H9 (cell line): Measurements from ENCODE around the gene PEX10. TPM values are rescaled to one million over a fixed set of nuclear protein-coding genes. Genes with fewer than 3 reads are reported as not detected.

Experiments
- DNase-seq: peaks from one replicate; pipeline ENCODE4 v3.0.0-alpha.2; 2017
- H2AFZ ChIP-seq: one replicate; pipeline ENCODE4 v1.6.1; 2013; ENCODE audit warnings: mild to moderate bottlenecking, low read length, control low read depth, moderate library complexity
- H2AK5ac ChIP-seq: 2 replicates; pipeline ENCODE4 v1.6.1; 2013; ENCODE audit warnings: low read length, control low read depth, mixed read lengths; ENCODE audit not compliant: insufficient read length
- H2BK120ac ChIP-seq: one replicate; pipeline ENCODE4 v1.6.1; 2013; ENCODE audit warnings: low read depth, mild to moderate bottlenecking, low read length, control low read depth, inconsistent platforms; ENCODE audit not compliant: poor library complexity, severe bottlenecking
- H2BK12ac ChIP-seq: 2 replicates; pipeline ENCODE4 v1.6.1; 2013; ENCODE audit warnings: low read length, control low read depth, mixed read lengths, low read depth; ENCODE audit not compliant: insufficient read length
- H2BK15ac ChIP-seq: 2 replicates; pipeline ENCODE4 v1.6.1; 2013; ENCODE audit warnings: low read depth, low read length, control low read depth
- H2BK20ac ChIP-seq: one replicate; pipeline ENCODE4 v1.6.1; 2013; ENCODE audit warnings: low read depth, mild to moderate bottlenecking, low read length, control low read depth, inconsistent platforms; ENCODE audit not compliant: poor library complexity, severe bottlenecking
- H2BK5ac ChIP-seq: 2 replicates; pipeline ENCODE4 v1.6.1; 2013; ENCODE audit warnings: low read length, control low read depth, mixed read lengths; ENCODE audit not compliant: insufficient read length
- H3K14ac ChIP-seq: 2 replicates; pipeline ENCODE4 v1.6.1; 2013; ENCODE audit warnings: low read length, control low read depth; ENCODE audit not compliant: insufficient read depth
- H3K18ac ChIP-seq: 2 replicates; pipeline ENCODE4 v1.6.1; 2013; ENCODE audit warnings: low read depth, mild to moderate bottlenecking, mixed read lengths, low read length, control low read depth; ENCODE audit not compliant: insufficient read length
- H3K23ac ChIP-seq: 2 replicates; pipeline ENCODE4 v1.6.1; 2013; ENCODE audit warnings: low read length, control low read depth, mixed read lengths, low read depth; ENCODE audit not compliant: insufficient read length
- H3K23me2 ChIP-seq: 2 replicates; pipeline ENCODE4 v1.6.1; 2013; ENCODE audit warnings: low read depth, mild to moderate bottlenecking, mixed read lengths, low read length, control low read depth; ENCODE audit not compliant: insufficient read length, poor library complexity, severe bottlenecking
- H3K27ac ChIP-seq: 2 replicates; pipeline ENCODE4 v1.5.1; 2013; ENCODE audit warnings: low read length, control low read depth, mixed read lengths, low read depth; ENCODE audit not compliant: insufficient read length
- H3K27me3 ChIP-seq: 2 replicates; pipeline ENCODE4 v1.6.1; 2013; ENCODE audit warnings: low read length, control low read depth, inconsistent platforms; ENCODE audit not compliant: insufficient read depth
- H3K4ac ChIP-seq: 2 replicates; pipeline ENCODE4 v1.6.1; 2013; ENCODE audit warnings: low read depth, mild to moderate bottlenecking, control low read depth, inconsistent platforms, low read length, moderate library complexity
- H3K4me1 ChIP-seq: 2 replicates; pipeline ENCODE4 v1.6.1; 2013; ENCODE audit warnings: low read length, control low read depth, inconsistent platforms; ENCODE audit not compliant: insufficient read depth
- H3K4me2 ChIP-seq: 2 replicates; pipeline ENCODE4 v1.6.1; 2013; ENCODE audit warnings: low read length, control low read depth, mixed read lengths; ENCODE audit not compliant: insufficient read length, insufficient read depth
- H3K56ac ChIP-seq: 2 replicates; pipeline ENCODE4 v1.6.1; 2013; ENCODE audit warnings: low read depth, mild to moderate bottlenecking, mixed read lengths, low read length, control low read depth; ENCODE audit not compliant: insufficient read length
- H3K79me1 ChIP-seq: 2 replicates; pipeline ENCODE4 v1.6.1; 2013; ENCODE audit warnings: low read depth, mild to moderate bottlenecking, moderate library complexity, low read length, control low read depth, inconsistent platforms; ENCODE audit not compliant: insufficient read depth, poor library complexity, severe bottlenecking
- H3K79me2 ChIP-seq: 2 replicates; pipeline ENCODE4 v1.6.1; 2013; ENCODE audit warnings: low read length, control low read depth, inconsistent platforms; ENCODE audit not compliant: insufficient read depth
- H3K9ac ChIP-seq: 2 replicates; pipeline ENCODE4 v1.6.1; 2013; ENCODE audit warnings: low read length, control low read depth, mixed read lengths; ENCODE audit not compliant: insufficient read length; ENCODE audit errors: extremely low read depth
- H3K9me3 ChIP-seq: one replicate; pipeline ENCODE4 v1.6.1; 2013; ENCODE audit warnings: low read depth, low read length, inconsistent platforms; ENCODE audit not compliant: control insufficient read depth
- H3T11ph ChIP-seq: one replicate; pipeline ENCODE4 v1.6.1; 2013; ENCODE audit warnings: mild to moderate bottlenecking, low read length, control low read depth, inconsistent platforms
- H4K20me1 ChIP-seq: one replicate; pipeline ENCODE4 v1.6.1; 2013; ENCODE audit not compliant: control insufficient read depth, insufficient read length, insufficient read depth
- H4K5ac ChIP-seq: 2 replicates; pipeline ENCODE4 v1.6.1; 2013; ENCODE audit warnings: low read depth, mild to moderate bottlenecking, mixed read lengths, low read length, control low read depth; ENCODE audit not compliant: insufficient read length
- H4K8ac ChIP-seq: replicated peaks from 2 replicates; pipeline ENCODE4 v1.6.1; 2013; ENCODE audit warnings: low read length, control low read depth, mixed read lengths, low read depth; ENCODE audit not compliant: insufficient read length
- H4K91ac ChIP-seq: 2 replicates; pipeline ENCODE4 v1.6.1; 2013; ENCODE audit warnings: low read depth, mild to moderate bottlenecking, moderate library complexity, mixed read lengths, low read length, control low read depth; ENCODE audit not compliant: insufficient read length
- H3K27ac Mint-ChIP-seq, 3 experiments: 2 replicates in 2 of 3; 3 replicates in 1 of 3; pipeline ENCODE4 v1.8.0; 2020 to 2021; ENCODE audit warnings: mixed read lengths in 3 of 3, mild to moderate bottlenecking in 1 of 3, moderate library complexity in 1 of 3
- H3K27me3 Mint-ChIP-seq: 2 replicates; pipeline ENCODE4 v1.8.0; 2021; ENCODE audit warnings: low read depth, mild to moderate bottlenecking, moderate library complexity, mixed read lengths
- H3K36me3 Mint-ChIP-seq, 3 experiments: 2 replicates in 2 of 3; 3 replicates in 1 of 3; pipeline ENCODE4 v1.8.0; 2020 to 2021; ENCODE audit warnings: low read depth in 3 of 3, mixed read lengths in 3 of 3; ENCODE audit not compliant: insufficient read depth in 1 of 3
- H3K4me1 Mint-ChIP-seq, 2 experiments: 2 replicates each; pipeline ENCODE4 v1.8.0; 2020; ENCODE audit warnings: mixed read lengths in 2 of 2
- H3K4me3 Mint-ChIP-seq, 2 experiments: 2 replicates in 1 of 2; 3 replicates in 1 of 2; pipeline ENCODE4 v1.8.0; 2020 to 2021; ENCODE audit warnings: mild to moderate bottlenecking in 2 of 2, mixed read lengths in 2 of 2, moderate library complexity in 1 of 2
- H3K9me3 Mint-ChIP-seq, 2 experiments: 2 replicates in 1 of 2; 3 replicates in 1 of 2; pipeline ENCODE4 v1.8.0; 2020; ENCODE audit warnings: mild to moderate bottlenecking in 2 of 2, mixed read lengths in 2 of 2, moderate library complexity in 1 of 2
- CTCF ChIP-seq: fragments of 200-600 bp; sonication (generic); conservative IDR thresholded peaks from 3 replicates; pipeline ENCODE4 v1.8.0; 2021; ENCODE audit warnings: antibody characterized with exemption, mild to moderate bottlenecking
- WGBS: extraction: QIAGEN DNeasy Blood & Tissue Kit; methylation state at CpG from one replicate; pipeline ENCODE4 v1.1.7; 2013; ENCODE audit warnings: missing lambda C conversion rate, low lambda C conversion rate, mixed read lengths; ENCODE audit not compliant: insufficient read length; ENCODE audit errors: extremely low coverage; 5-methylcytosine and 5-hydroxymethylcytosine counted together
- total RNA-seq: library from RNA; stranded (reverse); gene quantifications from 2 replicates; pipeline ENCODE4 v1.2.1, GENCODE V29; 2021

PEX10 gene
- total RNA-seq, 1 experiment from 2014 or later, result 34.4 TPM

- no peaks in the 10 kb centered on the region for H3K23me2 ChIP-seq
- H3K14ac ChIP-seq, result no peak overlapping the region
- no peak overlapping the region for H3K23ac ChIP-seq
- no peak overlapping the region for H2BK15ac ChIP-seq
- H4K8ac ChIP-seq, result no peak overlapping the region
- H3K9ac ChIP-seq, result no peak overlapping the region
- no peak overlapping the region for H3T11ph ChIP-seq
- no peak overlapping the region for H3K18ac ChIP-seq
- H4K20me1 ChIP-seq, result no peaks in the 10 kb centered on the region
- H3K4me1 ChIP-seq, result no peaks in the 10 kb centered on the region
- no peak overlapping the region for H3K4ac ChIP-seq
- H3K9me3 ChIP-seq, result no peaks in the 10 kb centered on the region
- H3K36me3 Mint-ChIP-seq, result no peaks in the 10 kb centered on the region; a peak in 1 of 7 replicates
- 0 out of 4 replicates have a peak, but pooled peaks cover 0 to 4% of the 10 kb centered on the region in 2 experiments for H3K4me1 Mint-ChIP-seq
- no peak overlapping the region for H3K27ac Mint-ChIP-seq
- H3K27me3 ChIP-seq, result no peaks in the 10 kb centered on the region
- H3K9me3 Mint-ChIP-seq, result peaks cover 16 to 22% of the 10 kb centered on the region in 2 experiments
- H2BK12ac ChIP-seq, result no peak overlapping the region
- H2BK120ac ChIP-seq, result no peak overlapping the region
- H4K91ac ChIP-seq, result no peak overlapping the region
- H2BK5ac ChIP-seq, result no peak overlapping the region
- H2BK20ac ChIP-seq, result no peak overlapping the region
- H3K4me2 ChIP-seq, result no peak overlapping the region
- H2AK5ac ChIP-seq, result no peak overlapping the region
- H3K27me3 Mint-ChIP-seq, result peaks cover 32% of the 10 kb centered on the region
- no peak overlapping the region for H3K4me3 Mint-ChIP-seq
- H3K56ac ChIP-seq, result no peak overlapping the region
- DNase-seq, result no peak
- no peak for TF ChIP-seq CTCF
- H4K5ac ChIP-seq, result no peak overlapping the region
- no CpG with 5 or more reads among the region's 10 CpGs for WGBS
- no peak overlapping the region for H3K27ac ChIP-seq
- no peaks in the 10 kb centered on the region for H3K79me1 ChIP-seq
- no peak overlapping the region for H2AFZ ChIP-seq
- no peaks in the 10 kb centered on the region for H3K79me2 ChIP-seq
Measured at GRCh38 chr1:2427976-2428375, 15.6 kb upstream of the PEX10 start.
